Tibial nerve (tissue), 4 donors: ENCODE measurements around the gene LRRC17.

Experiments
- EP300 ChIP-seq, 2 donors: sonication (generic); formaldehyde crosslinking; IDR thresholded peaks; one replicate each; pipeline ENCODE4 v1.6.1; 2017; ENCODE audit warnings: antibody characterized with exemption in 2 of 2, mild to moderate bottlenecking in 1 of 2
- TF ChIP-seq, protein P1 (sequence below), 5 experiments: fragments of 200-600 bp in 3 of 5; fragments of 450-650 bp in 2 of 5; sonication (generic) in 3 of 5; IDR thresholded peaks; one replicate each; pipeline ENCODE4 v1.5.1; 2016 to 2019; ENCODE audit warnings: antibody characterized with exemption in 5 of 5, mild to moderate bottlenecking in 3 of 5, moderate library complexity in 2 of 5

DNA sequence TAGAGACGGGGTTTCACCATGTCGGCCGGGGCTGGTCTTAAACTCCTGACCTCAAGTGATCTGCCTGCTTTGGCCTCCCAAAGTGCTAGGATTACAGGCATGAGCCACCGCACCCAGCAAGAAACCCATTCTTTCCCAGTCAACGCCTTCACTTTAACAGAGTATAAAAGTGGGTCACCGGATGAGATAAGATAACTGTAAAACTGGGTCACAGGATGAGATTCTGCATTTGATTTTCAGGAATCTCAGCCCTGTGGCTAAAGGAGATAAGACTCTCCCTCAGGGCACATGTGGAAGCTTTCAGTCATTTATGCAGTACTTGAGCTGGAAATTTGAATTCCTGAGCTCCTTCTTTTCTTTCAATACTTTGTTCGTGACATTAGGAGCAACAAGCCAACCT is 70.8 kb downstream of the LRRC17 start:
- TF ChIP-seq, protein P1, sequence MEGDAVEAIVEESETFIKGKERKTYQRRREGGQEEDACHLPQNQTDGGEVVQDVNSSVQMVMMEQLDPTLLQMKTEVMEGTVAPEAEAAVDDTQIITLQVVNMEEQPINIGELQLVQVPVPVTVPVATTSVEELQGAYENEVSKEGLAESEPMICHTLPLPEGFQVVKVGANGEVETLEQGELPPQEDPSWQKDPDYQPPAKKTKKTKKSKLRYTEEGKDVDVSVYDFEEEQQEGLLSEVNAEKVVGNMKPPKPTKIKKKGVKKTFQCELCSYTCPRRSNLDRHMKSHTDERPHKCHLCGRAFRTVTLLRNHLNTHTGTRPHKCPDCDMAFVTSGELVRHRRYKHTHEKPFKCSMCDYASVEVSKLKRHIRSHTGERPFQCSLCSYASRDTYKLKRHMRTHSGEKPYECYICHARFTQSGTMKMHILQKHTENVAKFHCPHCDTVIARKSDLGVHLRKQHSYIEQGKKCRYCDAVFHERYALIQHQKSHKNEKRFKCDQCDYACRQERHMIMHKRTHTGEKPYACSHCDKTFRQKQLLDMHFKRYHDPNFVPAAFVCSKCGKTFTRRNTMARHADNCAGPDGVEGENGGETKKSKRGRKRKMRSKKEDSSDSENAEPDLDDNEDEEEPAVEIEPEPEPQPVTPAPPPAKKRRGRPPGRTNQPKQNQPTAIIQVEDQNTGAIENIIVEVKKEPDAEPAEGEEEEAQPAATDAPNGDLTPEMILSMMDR (IDR thresholded peaks at IDR 0.05): no peak
- no peak for TF ChIP-seq EP300 (IDR thresholded peaks at IDR 0.05)
